ENCODE results near the gene ABI3BP.
A peak's percentile ranks its signal among the peaks of the same experiment; 100 is the strongest.

ABI3BP gene

DNA sequence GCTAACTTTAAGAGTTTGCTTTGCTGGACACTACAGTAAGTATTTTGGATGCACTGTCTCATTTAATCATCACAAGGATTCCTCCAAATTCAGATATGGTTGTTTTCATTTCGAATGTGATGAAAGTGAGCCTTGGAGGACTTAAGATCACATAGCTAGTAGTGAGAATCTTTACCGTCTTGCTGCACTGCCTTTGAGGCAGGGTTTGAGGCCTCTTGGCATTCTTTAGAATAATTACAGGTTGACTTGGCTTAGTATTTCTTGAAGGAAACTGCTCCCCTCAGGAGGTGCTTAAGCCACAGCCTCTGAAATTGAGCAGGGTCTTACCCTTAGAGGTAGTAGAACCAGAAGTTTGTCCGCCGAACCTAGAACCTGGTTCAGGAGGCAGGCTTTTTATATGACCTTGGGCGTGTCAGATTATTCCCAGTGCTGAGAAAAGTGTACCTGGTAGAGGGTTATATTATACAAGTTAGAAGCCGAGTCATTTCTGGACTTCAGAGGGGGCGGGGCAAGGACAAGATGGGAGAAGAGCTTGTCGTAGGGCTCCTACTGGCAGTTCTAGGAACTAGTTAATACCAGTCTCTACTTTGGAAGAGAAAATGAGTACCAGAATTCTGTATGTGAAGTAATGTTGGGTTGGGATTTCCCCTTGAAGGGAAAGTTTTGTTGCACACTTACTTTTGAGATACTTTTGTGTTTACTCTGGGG, 282.8 kb downstream of the ABI3BP start:
- peak; percentile 27 for DNase-seq

DNA sequence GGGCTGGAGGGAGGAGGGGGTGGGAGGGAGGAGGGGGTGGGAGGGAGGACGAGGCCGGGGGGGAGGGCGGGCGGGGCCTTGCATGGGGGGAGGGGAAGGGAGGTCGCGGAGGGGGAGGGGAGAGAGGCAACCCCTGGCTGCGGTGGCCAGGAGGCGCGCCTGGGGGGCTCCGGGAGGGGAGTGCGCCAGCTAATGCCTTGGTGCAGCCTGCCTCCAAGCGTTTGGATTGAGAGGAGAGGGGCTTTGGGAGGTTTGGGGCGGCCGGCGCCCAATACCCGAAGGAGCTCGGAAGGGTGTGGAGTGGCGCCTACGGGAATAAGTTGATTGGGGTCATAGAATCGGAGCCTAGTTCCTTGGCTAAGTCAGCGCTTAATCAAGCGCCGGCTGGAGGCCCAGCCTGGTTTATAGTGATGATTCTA, 283.4 kb downstream of the ABI3BP start:
- peak; percentile 47 for DNase-seq

DNA sequence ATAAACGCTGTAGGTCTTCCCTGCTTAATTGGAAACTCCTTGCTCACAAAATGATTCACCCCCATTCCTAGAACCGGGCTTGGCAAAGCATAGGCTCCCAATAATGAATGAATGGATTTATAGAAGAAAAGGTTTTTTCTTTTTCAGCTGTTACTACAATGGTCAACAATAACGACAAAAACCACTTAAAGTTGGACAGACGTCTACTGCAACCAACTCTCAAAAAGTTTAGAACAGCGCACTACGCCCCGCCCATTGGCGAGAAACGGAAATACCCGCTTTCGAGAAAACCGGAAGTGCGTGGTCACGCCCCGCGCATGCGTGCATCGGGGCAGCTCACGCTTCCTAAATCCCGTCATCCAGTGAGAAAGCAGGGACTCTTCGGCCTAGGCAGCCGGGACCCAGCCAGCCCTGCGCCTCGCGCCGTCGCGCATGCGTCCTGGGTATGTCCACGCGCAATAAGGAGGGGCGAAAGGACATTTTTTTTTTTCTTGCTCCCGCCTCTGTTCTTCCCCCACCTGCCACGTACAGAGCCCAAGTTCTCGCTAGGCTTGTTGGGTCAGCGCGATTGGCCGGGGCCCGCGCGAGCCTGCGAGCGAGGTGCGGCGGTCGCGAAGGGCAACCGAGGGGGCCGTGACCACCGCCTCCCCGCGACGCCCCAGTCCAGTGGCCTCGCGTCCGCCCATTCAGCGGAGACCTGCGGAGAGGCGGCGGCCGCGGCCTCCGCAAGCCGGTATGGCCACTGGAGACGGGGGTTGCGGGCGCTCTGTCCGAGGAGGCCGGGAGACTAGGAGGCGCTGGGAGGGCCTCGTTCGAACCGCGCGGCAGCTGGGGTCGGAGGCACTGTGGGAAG, 284.0 kb downstream of the ABI3BP start, which contains the start of gene TFG:
Gene TFG, plus strand, starts transcription at position 506 of the 853 bp plus-strand sequence. CDS start 4,192 bp downstream, outside the sequence.
- peak; percentile 97 for DNase-seq

DNA sequence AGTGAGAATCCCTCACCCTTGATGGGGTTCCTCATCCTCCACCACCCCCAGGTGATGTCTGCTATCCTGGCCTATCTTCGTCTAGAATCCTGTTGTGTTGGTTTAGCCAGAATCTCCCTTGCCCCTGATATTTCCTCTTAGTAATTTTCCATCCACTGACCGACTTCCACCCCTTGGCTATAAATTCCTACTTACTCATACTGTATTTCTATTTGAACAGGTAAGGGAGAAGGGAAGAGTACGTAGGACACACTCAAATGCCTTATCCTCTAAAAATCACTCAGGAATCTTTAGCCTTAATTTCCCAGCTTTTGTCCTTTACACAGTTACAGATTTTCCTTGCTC, 284.6 kb downstream of the ABI3BP start:
- no peak for DNase-seq

DNA sequence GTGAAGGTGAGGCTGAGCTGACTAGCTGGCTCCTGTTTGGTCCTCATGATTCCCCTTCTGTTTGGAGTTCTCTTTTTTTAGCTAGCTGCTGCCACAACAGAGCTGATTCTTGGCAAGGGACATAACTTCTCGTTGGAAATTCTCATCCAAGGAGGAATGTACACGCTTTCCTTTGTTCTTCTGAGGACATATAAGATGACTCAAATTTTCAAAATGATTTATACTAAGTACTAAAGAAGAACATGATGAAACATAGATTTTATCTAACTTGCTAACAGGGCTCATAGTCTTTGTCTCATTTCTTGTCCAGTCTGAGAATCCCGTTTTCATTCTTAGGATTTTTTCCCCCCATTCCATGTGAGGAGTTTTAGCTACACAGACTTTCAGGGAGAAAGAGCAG, 286.9 kb downstream of the ABI3BP start:
- DNase-seq = no peak

DNA sequence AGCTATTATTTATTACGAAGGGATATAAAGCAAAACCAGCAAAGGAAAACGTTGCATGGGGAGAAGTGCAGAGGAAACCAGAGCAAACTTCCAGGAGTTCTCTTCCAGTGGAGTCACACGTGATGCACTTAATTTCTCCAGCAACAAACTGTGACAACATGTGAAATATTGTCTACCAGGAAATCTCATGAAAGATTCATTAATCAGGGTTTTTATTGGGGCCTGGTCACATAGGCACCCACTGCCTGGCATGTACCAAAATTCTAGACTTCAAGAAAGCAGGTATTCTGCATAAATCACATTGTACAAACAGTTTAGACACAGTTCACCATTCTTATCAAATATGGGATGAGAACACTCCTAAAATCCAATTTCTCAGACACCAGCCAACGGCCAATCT, 289.4 kb downstream of the ABI3BP start:
- DNase-seq = no peak

DNA sequence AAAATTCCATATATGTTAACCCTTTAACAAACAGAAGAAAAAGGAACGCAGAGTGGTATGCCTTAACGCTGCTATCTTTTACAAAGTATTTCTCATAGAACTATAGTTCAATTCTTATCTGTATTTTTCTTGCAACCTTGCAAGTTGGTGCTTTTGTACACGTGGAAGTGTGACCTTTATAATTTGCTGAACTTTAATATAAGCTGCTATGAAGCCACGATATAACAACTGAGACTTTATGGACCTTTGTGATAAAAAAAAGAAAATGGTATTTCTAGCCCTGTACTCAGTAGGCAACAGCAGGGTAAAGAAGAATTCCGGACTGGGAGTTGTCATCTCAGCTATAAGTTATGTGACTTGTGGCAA, 290.3 kb downstream of the ABI3BP start:
- no peak for DNase-seq

DNA sequence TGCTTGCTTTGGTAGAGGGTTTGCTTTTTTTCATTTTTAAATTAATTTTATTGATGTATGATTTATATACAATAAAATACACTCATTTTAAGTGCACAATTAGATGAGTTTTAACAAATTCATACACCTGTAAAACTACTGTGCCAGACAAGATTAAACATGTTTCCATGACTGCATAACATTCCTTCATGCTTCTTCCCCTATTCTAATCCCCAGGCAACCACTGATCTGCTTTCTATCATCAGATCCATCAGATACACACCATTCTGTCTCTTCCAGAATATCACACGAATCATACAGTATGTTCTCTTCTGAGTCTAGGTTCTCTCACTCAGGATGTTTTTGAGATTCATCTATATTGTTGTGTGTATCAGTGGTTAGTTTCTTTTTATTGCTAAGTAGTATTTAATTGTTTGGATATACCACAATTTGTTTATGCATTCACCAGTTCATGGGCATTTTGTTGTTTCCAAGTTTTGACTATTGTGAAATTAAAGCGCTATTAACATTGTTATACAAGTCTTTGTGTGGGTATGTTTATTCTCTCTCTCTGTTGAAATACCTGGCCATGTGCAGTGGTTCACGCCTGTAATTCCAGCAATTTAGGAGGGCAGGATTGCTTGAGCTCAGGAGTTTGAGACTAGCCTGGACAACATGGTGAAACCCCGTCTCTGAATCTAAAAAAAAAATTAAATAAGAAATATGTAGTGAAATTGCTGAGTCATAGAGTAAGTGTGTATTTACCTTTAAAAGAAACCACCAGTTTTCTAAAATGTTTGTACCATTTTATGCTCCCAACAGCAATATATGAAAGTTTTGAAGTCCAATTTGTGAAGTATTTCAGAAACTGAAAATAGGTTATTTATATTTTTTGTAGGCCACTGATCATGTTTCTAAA, 290.9 kb downstream of the ABI3BP start:
- no peak for DNase-seq

DNA sequence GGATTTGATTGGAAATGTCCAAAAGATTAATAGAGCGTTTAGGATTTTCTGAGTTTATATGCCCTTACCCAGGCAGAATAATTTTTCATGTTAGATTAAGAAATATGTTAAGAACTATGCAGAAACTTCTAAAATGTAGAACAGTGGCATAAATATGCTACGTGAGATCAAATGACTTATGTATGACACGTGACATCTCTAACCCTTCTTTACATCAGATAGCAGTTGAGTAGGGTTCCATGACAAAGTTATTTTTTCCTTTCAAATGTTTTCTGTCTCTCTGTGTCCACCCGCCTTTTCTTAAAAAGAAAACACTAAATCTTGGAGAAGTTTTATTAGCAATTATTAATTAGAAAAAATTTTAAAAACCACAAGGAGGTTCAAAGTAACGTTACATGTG, 292.5 kb downstream of the ABI3BP start:
- no peak for DNase-seq
